SIG-M5 (cell line): Measurements from ENCODE around the gene CEP19.
A peak's percentile ranks its signal among the peaks of the same experiment; 100 is the strongest.

Source experiments
- DNase-seq: peaks from one replicate; lab custom pipeline; 2025; lab: John Stamatoyannopoulos, UW

The CEP19 gene

DNA sequence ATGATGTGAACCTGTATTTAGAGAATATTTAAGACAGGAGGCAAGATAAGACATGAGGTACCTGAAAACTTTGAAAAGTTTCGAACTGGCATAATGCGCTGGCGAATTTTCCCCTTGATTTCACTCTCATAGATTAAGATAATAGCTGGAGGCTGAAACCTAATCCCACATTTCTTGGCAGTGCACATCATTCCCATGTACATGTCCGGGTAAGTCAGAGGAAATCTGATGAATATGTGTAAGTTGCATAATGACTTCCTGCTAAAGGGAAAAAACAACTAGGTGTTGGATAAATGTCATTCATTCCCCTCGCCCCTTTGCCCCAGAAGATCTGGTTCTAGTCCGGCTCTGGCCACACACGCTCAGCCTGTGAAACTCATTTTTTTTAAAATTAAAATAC lies 3.6 kb downstream of the CEP19 start:
- no peak for DNase-seq

DNA sequence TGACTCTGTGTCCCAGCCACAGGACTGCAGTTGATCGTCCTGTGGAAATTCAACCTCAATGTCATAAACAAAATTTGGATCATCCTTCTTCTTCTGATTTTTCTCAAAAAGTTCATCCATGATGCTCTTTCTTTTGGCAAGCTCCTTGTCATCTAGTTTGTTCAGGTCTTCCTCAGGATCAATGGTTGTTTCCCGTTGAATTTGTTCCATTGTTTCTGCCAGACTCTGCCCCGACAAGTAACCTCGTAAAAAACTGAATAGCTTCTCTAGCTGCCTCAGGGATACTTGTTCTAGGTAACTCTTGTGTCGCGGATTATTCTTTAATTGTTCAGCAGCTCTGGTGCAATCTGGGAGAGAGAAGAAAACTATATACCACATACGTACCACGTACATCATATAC lies 4.5 kb downstream of the CEP19 start:
- DNase-seq = no peak

DNA sequence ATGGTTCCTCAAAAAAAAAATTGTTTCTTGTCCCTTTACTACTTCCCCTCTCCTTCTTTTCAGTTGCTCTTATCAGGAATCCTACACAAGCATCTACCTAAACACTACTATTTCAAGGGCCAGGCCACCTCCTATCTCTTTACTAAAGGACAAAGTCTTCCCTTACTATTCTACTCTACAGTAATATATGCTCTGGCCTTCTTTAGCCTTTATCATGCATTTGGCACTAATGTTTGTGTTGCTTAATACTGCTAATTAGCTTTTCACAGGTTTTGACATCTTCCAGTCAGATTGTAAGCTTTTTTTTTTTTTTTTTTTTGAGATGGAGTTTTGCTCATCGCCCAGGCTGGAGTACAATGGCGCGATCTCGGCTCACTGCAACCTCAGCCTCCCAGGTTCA lies 5.3 kb downstream of the CEP19 start:
- DNase-seq = no peak

DNA sequence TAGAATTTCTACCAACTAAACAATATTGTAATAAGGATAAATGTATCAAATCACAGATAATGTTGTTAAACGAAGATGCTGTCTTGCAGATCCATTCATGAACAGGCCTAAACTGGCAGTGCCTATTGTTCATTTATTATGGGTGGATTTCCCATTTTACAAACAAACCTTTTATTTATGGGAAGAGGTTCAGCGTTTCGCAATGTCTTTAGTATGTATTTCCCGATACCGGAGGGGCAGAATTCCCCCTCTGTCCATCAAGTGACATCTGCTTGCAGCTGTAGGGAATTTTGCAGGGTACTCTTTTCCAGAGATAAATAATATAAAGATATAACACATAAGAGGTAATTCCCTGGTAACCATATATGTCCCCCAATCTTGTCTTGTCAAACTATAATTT lies 5.7 kb downstream of the CEP19 start:
- no peak for DNase-seq

DNA sequence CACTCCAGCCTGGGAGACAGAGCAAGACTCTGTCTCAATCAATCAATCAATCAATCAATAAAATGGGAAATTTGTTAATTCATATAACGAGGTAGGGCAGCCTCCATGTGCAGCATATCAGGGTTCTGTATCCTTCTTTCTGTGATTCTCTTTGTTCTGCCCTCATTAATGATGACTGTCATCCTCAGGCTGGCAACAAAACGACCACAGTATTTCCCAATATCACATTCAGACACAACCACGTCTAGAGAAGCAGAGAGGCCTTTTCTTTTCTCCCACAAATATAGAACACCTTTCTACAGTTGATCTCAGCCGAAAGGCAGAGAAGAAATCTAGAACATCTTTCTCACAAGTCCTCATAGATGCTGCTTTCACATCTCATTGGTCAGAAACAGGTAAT lies 11.2 kb downstream of the CEP19 start:
- DNase-seq = peak; percentile 18

DNA sequence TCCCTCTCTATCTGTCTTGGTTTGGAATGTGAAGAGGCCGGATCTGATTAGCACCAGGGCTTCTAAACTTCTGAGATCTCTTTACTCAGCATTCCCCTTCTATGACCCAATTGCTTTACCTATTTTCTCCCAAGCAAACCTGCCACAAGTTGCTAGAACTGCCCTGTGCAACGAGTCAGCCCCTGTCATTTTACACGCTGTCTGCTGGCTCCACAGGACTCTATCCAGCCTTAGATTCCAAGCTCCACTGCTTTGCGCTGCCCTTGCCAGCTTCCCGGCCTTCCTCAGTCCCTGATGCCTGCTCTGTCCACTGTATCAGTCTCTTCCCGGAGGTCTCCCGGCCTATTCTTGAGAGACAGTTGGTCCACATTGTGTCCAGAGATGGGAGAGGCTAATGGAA lies 12.3 kb downstream of the CEP19 start:
- DNase-seq = no peak

DNA sequence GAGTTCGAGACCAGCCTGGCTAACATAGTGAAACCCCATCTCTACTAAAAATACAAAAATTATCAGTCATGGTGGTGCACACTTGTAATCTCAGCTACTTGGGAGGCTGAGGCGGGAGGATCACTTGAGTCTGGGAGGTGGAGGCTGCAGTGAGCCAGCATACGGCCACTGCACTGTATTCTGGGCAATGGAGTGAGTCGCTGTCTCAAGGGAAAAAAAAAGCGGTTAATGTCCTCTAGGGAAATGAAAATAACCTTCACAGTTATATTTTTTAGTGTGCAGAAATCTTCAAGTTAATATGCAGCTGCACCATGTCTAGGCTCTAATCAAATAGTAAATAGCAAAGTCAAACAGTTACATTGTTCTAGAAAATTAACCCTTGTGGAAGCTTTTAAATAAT lies 14.8 kb downstream of the CEP19 start:
- no peak for DNase-seq

DNA sequence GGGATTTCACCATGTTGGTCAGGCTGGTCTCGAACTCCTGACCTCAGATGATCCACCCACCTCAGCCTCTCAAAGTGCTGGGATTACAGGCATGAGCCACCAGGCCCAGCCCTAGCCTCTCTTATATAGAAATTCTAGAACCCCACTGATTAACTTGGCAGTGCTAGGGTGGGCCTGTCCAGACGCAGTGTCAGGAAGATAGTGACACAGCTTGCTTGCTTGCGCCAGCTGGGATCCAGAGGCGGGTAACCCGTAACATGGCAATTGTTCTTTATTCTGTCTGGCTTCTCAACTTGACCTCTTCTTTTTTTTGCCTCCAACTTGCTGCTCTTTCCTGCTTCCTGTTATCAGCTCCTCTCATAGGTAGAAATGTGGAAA lies 16.2 kb downstream of the CEP19 start:
- no peak for DNase-seq

DNA sequence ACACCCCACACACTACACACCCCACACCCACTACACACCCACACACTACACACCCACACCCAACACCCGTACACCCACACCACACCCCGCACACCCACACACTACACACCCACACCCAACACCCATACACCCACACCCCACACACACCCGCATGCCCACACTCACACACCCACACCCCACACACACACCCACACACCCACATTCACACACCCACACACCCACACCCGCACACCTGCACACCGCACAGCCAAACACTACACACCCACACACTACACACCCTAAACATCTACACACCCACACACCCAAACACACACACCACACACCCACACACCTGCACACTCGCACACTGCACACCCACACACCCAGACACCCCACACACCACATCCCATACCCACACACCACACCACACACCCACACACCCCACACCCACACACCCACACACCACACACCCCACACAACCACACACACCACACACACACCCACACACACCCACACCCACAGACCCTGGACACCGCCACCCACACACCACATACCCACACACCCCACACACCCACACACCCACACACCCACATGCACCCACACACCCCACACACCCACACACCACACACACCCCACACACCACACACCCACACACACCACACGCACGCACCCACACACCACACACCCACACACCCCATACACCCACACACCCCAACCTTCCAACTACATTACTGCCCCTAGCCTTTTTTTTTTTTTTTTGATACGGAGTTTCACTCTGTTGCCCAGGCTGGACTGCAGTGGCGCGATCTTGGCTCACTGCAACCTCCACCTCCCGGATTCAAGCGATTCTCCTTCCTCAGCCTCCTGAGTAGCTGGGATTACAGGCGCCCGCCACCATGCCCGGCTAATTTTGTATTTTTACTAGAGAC lies 16.9 kb downstream of the CEP19 start:
- DNase-seq = no peak

DNA sequence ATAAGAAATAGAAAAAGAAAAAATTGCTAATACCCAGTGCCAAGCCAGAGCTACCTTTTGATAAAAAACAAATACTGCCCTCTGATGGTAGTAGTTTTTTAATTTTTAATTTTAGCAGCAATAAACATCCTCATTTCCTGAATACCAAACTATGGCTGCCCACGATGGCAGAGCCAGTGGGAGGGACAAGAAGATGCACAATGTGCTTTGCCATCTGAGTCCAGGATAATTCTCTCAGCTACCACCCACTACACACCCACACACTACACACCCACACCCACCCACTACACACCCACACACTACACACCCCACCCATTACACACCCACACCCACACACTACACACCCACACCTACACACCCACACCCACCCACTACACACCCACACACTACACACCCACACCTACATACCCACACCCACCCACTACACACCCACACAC lies 17.8 kb downstream of the CEP19 start:
- DNase-seq = no peak

DNA sequence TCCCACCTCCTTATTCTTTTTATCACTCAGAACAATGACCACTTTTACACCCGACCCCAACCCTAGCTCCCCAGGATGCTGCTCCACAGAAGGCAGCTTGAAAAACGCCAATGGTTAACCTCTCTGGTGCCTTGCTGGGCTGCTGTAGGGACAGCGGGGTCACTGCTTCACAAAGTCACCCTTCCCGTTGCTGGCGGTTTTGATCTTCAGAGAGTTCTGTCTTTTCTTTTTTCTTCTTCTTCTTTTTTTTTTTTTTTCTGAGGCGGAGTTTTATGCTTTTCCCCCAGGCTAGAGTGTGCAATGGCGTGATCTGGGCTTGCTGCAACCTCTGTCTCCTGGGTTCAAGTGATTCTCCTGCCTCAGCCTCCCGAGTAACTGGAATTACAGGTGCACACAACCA lies 20.7 kb downstream of the CEP19 start:
- DNase-seq = no peak

DNA sequence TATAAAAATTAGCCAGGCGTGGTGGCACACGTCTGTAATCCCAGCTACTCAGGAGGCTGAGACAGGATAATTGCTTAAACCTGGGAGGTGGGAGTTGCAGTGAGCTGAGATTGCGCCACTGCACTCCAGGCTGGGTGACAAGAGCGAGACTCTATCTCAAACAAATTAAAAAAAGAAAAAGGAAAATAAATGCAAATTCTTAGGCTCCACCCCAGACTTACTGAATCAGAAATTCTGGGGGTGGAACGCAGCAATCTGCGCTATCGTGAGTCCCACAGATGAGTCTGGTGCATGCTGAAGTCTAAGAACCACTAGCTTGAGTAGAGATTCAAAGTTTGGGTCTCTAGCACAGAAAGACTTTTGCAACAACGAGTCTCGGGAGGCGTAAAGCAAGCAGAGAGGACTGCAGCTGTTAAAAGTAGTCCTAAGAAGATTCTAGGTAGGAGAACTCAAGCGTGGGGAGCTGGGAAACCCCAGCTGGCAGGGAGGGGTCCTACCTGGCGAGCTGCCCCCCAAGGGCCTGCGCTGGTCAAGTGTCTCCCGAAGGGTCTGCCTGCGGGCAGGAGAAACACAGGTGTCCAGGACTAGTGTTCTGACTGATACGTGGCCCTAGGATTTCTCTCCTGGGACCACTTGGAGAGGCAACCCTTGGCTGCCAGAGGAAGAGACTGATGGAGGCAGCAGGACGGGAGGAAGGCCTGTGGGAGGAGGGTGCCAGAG lies 21.9 kb downstream of the CEP19 start:
- no peak for DNase-seq

DNA sequence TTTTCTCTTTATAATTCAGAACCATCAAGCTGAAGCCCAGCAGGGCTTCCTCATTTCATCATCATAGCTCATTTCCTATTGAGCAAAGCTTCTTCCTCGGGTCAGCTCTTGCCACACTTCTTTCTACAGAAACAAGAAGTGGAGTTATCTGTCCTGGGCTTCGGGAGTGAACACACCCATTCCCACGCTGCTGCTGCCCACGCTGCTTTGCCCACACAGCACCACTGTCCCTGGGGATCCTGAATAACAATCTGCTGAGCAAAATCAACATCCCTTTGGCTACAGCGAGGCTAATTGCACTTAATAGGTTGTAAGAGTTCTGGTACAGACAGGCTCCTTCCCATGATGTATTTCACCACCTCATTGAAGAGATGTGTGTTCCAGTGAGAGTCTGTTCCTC lies 23.7 kb downstream of the CEP19 start:
- DNase-seq = peak; percentile 89

DNA sequence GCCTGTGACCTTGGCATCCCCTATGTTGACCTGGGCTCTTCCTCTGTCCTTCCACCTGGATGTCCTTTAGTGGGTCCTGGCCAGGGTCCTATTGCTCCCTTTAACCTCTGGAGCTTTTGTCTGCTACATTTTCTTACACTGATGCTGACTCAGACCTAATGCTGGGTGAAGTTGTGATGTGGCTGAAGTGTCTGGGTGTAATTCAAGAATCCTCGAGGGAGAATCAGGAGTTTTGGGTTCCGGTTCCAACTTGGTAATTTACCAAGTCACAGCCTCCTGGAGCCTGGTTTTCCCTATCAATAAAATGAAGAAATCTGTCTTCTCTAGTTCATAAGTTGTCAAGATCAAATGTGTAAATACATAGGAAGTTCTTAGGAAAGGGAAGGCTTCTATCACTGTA lies 25.6 kb downstream of the CEP19 start:
- no peak for DNase-seq

DNA sequence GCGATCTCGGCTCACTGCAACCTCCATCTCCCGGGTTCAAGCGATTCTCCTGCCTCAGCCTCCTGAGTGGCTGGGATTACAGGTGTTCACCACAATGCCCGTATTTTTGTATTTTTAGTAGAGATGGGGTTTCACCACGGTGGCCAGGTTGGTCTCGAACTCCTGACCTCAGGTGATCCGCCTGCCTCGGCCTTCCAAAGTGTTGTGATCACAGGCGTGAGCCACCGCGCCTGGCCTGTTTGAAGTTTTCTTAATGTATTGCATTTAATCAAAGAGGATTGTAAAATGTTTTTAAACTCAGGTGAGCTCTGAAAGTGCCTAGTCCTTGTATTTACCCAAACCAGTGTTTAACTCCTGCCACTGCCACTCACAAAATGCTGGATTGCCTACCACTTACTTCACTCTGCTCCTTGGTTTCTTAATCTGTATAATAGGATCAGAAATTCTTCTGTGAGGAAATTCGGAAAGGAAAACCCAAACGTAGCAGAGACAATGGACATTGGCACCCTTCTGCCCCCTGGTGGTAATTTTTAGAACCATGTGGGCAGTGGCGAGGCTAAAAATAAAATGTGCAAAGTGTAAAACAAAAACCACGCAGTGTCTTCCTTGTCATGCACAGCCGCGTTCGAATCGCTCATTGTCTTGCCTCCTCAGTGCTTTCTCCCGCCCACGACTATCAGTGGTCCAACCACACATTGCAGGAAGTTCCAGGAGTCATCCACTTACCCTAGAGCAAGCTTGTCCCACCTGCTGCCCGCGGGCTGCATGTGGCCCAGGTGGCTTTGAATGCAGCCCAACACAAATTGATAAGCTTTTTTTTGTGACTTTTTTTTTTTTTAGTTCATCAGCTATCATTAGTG lies 27.3 kb downstream of the CEP19 start:
- peak; percentile 60 for DNase-seq

DNA sequence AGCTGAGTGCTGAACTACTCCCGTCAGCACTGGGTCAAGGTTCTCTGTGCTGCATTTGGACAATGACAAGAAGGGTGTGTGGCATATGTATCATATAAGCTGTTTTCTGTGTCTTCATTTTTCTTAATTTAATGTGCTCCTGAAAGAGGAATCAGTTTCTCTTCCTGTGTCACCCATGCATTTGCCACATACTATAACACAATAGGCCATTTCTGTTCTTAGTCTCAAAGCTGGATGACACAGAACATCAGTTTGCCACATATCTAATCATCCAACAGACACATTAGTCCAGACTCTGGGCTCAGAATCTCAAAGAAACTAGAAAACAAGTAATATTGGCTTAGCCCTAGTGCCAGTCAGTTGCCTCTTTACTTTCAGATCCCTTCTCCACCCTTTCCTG lies 34.1 kb downstream of the CEP19 start:
- DNase-seq = no peak

DNA sequence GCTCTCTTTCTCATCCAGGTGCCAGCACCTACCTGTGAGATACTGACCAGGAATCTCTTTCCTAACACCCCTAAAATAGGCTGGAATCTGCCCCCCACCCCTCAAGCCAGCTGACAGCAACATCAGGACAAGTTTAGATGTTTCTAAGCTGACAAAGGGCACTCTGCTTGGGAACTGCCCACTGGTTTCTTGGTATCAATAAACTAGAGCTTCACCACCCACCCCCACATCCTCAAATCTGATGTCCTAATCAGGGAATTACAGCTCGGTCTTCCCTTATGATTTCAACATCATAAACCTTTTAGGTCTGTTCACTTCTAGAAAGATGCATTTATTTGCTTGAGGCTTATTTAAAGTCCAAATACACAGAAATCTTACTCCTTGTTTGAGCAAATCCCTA lies 34.7 kb downstream of the CEP19 start:
- no peak for DNase-seq

DNA sequence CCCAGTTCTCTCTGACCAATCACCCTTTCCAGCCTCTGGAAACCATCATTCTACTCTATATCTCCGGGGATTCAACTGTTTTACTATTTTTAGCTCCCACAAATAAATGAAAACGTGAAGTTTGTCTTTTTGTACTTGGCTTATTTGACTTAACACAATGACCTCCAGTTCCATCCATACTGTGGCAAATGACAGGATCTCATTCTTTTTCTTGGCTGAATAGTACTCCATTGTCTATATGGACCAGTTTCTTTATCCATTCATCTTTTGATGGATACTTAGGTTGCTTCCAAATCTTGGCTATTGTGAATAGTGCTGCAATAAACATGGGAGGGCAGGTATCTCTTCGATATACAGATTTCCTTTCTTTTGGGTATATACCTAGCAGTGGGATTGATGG lies 38.4 kb downstream of the CEP19 start:
- DNase-seq = no peak

DNA sequence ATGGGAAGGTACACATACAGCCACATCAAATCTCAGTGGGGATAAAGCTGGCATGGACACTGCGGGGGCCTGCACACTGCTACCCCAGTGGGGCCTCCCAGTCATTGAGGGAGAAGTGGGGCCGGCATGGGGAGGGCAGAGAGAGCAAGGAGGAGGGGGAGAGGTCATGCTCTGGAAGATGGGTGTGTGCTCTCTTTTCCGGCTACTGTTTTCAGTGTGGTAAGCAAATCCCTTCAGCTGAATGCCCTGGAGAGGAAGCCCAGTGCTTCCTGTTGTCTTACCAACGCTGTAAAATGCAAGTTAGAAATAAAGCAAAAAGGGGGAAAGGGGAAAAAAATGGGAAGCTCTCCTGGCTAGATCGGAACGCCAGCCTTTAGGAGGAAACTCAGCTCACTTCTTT lies 41.7 kb downstream of the CEP19 start:
- no peak for DNase-seq

DNA sequence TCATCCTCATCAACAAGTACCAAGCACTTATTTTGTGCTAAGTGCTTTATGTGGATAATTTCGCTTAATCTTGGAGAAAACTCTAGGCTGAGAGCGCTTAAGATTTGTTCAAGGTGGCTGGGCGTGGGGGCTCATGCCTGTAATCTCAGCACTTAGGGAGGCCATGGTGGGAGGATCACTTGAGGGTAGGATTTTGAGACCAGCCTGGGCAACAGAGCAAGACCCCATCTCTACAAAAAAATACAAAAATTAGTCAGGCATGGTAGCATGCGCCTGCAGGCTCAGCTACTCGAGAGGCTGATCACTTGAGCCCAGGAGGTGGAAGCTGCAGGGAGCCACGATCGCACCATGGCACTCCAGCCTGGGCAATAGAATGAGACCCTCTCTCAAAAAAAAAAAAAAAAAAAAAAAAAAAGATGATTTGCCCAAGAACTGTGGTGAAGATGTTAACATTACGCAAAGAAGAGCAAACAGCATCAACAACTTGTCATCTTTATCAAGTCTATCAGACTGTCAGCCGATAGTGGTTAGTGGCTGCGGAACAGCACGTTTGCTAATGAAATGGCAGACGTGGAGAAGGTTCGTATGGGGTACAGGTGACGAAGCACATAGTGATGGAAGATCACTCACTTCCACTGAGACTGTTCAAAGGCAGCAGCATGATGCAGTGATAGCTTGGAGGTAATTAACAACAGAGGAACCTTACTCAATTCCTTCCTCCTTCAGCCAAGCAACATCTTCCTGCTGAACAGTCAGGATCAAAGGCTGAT lies 44.8 kb downstream of the CEP19 start:
- no peak for DNase-seq

DNA sequence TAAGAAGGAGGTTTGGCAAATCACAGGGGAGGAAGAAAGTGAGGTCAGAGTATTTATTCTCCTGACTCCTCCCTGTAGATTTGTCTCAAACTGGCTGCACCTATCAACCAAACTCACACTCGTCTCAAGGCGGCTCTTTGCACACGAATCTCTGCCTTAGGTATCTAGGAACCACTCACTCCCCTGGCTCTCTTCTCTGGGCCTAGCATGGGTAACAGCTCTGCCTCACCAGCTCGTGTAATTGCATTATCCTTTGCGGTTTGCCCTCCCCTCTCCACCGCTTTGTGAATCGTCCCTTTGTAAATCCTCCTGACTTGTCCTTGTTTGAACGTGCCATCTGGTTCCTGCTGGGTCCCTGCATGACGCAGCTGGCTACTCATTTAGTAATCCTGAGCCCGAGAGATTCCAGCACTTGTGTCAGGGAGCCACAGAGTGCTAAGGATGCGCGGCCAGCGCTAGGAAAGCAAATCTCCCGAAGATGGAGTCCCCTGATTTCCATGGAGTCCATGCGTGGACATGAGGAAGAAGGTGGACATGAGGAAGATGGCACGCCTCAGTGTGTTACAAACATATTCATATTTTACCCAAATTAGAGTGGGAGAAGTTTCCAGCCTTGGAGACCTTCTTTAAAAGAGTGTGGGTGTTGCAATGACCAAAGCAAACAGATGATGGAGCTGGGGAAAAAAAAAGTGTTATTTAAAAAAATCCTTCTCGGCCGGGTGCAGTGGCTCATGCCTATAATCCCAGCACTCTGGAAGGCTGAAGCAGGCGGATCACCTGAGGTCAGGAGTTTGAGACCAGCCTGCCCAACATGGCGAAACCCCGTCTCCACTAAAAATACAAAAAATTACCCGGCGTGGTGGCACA lies 45.8 kb downstream of the CEP19 start:
- no peak for DNase-seq
